Caco-2 (cell line): ENCODE data around the gene RHBG. TPM values are rescaled to one million over a fixed set of nuclear protein-coding genes. Genes with fewer than 3 reads are reported as not detected.
"Not testable (repeated sequence)": the region's sequence is repeated elsewhere in the genome, so short reads cannot be mapped to it uniquely, and the experiment has no call there.

Experiments used
- BruUV-seq: library from RNA; stranded (reverse); fragments of 400-500 nt; replicated peaks from 2 replicates; lab custom pipeline; 2021; lab: Mats Ljungman, UMichigan
- CTCF ChIA-PET: fragments of 300-600 bp; sonication (Branson Sonifier 250); formaldehyde crosslinking; loops from one replicate; lab custom pipeline; 2022; ENCODE audit warnings: antibody characterized with exemption; lab: Charles Lee
- POLR2A ChIA-PET: fragments of 300-600 bp; sonication (Branson Sonifier 250); formaldehyde crosslinking; loops from one replicate; lab custom pipeline; 2022; ENCODE audit warnings: antibody characterized with exemption; lab: Charles Lee
- DNase-seq, 2 experiments: peaks; one replicate each; pipeline versions ENCODE4 v3.0.0 to v3.0.0-alpha.2; 2020 to 2022
- H3K27me3 ChIP-seq: replicated peaks from 2 replicates; pipeline ENCODE4 v1.6.0; 2011; ENCODE audit warnings: low read length; ENCODE audit not compliant: control insufficient read depth, insufficient read depth
- H3K36me3 ChIP-seq: 2 replicates; pipeline ENCODE4 v1.5.1; 2011; ENCODE audit warnings: low read length; ENCODE audit not compliant: control insufficient read depth, insufficient read depth
- H3K4me1 ChIP-seq: fragments of 250-450 bp; sonication (Bioruptor Pico); 2 replicates; pipeline ENCODE4 v1.5.1; 2020; ENCODE audit warnings: mild to moderate bottlenecking
- H3K4me3 ChIP-seq: 2 replicates; pipeline ENCODE4 v1.5.1; 2011; ENCODE audit warnings: low read depth, mild to moderate bottlenecking, control low read depth, low read length
- H3K9me3 ChIP-seq: fragments of 250-450 bp; sonication (Bioruptor Pico); 2 replicates; pipeline ENCODE4 v1.5.1; 2020; ENCODE audit warnings: mild to moderate bottlenecking, moderate library complexity
- H3K27ac Mint-ChIP-seq: one replicate; pipeline ENCODE4 v1.8.0; 2022; ENCODE audit warnings: mixed read lengths; ENCODE audit not compliant: unreplicated experiment
- H3K27me3 Mint-ChIP-seq: one replicate; pipeline ENCODE4 v1.8.0; 2022; ENCODE audit warnings: mixed read lengths; ENCODE audit not compliant: insufficient read depth, unreplicated experiment
- H3K36me3 Mint-ChIP-seq: one replicate; pipeline ENCODE4 v1.8.0; 2022; ENCODE audit warnings: mild to moderate bottlenecking, mixed read lengths; ENCODE audit not compliant: insufficient read depth, unreplicated experiment
- H3K4me1 Mint-ChIP-seq: one replicate; pipeline ENCODE4 v1.8.0; 2022; ENCODE audit warnings: low read depth, mixed read lengths; ENCODE audit not compliant: unreplicated experiment
- H3K4me3 Mint-ChIP-seq: one replicate; pipeline ENCODE4 v1.8.0; 2022; ENCODE audit warnings: mild to moderate bottlenecking, moderate library complexity, mixed read lengths; ENCODE audit not compliant: unreplicated experiment
- H3K9me3 Mint-ChIP-seq: one replicate; pipeline ENCODE4 v1.8.0; 2022; ENCODE audit warnings: mixed read lengths; ENCODE audit not compliant: unreplicated experiment
- CTCF ChIP-seq, 2 experiments: fragments of 200-600 bp in 1 of 2; IDR thresholded peaks; 1 replicate in 1 of 2; 2 replicates in 1 of 2; pipeline versions ENCODE4 v1.5.1 to v1.8.0; 2011 to 2022; ENCODE audit warnings: antibody characterized with exemption in 1 of 2, control low read depth in 1 of 2, inconsistent platforms in 1 of 2, low read depth in 1 of 2, low read length in 1 of 2, mild to moderate bottlenecking in 1 of 2, moderate library complexity in 1 of 2; ENCODE audit not compliant: insufficient read depth in 1 of 2, severe bottlenecking in 1 of 2, unreplicated experiment in 1 of 2
- intact Hi-C: fragments of 100-400 bp; cut with micrococcal nuclease; formaldehyde crosslinking; loops from one replicate; pipeline ENCODE4 v1.10.0; 2022; ENCODE audit not compliant: unreplicated experiment
- total RNA-seq: library from RNA; stranded (reverse); gene quantifications from 2 replicates; pipeline ENCODE4 v1.2.3, GENCODE V29; 2022

The RHBG gene
- total RNA-seq, 1 experiment from 2014 or later, result 6.5 TPM

DNA sequence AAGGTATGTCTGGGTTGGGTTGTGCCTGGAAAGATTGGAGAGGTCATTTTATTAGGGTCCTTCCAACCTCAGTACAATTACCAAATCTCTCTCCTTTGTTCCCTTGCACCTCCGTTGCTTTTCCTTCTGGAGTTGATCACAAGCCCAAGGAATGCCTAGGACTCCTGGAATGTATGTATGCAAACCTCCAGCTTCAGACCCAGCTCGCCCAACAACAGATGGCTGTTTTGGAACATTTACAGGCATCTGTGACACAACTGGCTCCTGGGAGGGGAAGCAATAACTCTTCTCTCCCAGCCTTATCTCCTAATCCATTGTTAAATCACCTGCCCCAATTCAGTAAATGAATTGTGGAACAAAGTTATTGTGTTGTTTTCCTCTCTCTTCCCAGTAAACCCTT lies 22.4 kb upstream of the RHBG start:
- H3K36me3 Mint-ChIP-seq, result no peaks in the 10 kb centered on the region
- intact Hi-C loops, result no loop called here
- DNase-seq, result peak in 1 of 2 experiments; percentile 40
- no TSS peak for BruUV-seq
- H3K4me1 Mint-ChIP-seq, result peaks cover 8% of the 10 kb centered on the region
- Histone ChIP-seq H3K9me3 (no peaks in the 10 kb centered on the region), H3K27me3 (no peaks in the 10 kb centered on the region), H3K4me3 (no peak overlapping the region), H3K4me1 (peaks cover 9% of the 10 kb centered on the region; the same call in 1 of the 2 replicates), H3K36me3 (no peaks in the 10 kb centered on the region)
- no peak overlapping the region for H3K4me3 Mint-ChIP-seq
- POLR2A ChIA-PET, result no interaction called here
- H3K9me3 Mint-ChIP-seq, result no peaks in the 10 kb centered on the region
- no peaks in the 10 kb centered on the region for H3K27me3 Mint-ChIP-seq
- CTCF ChIA-PET, result interaction anchor here (0.7 kb wide), 1 partner anchor 122 kb away, joined by 6 read pairs; no protein-coding TSS in a partner anchor
- TF ChIP-seq CTCF (IDR thresholded peaks at IDR 0.05; ENCODE audit: insufficient read depth in 1 of 2, low read depth in 1 of 2, low read length in 1 of 2, severe bottlenecking in 1 of 2, unreplicated experiment in 1 of 2), result no peak
- no peak overlapping the region for H3K27ac Mint-ChIP-seq

DNA sequence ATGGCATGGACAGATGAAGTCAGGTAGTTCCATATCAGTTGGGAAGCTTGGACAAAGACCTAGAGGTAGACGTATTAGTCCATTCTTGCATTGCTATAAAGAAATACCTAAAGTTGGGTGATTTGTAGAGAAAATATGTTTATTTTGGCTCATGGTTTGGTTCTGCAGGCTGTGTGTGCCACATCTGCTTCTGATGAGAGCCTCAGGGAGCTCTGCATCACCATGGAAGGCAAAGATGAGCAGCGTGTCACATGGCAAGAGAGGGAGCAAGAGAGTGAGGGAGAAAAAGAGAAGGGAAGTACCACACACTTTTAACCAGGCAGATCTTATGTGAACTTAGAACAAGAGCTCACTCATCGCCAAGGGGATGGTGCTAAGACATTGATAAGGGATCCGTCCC lies 21.7 kb upstream of the RHBG start:
- no peaks in the 10 kb centered on the region for H3K27me3 Mint-ChIP-seq
- CTCF ChIA-PET, result interaction anchor here (1.2 kb wide), 1 partner anchor 98 kb away, joined by 9 read pairs; no protein-coding TSS in a partner anchor
- POLR2A ChIA-PET, result no interaction called here

DNA sequence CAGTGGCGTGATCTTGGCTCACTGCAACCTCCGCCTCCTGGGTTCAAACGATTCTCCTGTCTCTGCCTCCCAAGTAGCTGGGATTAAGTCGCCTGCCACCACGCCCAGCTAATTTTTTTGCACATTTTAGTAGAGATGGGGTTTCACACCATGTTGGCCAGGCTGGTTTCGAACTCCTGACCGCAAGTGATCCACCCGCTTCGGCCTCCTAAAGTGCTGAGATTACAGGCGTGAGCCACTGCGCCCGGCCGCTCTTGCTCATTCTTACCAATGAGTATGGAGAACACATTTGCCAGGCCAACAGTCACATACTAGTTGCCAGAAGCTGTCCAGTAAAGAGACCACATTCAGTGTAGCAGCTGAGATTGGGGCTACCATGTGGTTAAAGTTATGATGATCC lies 16.5 kb upstream of the RHBG start:
- BruUV-seq, H3K4me1 ChIP-seq, H3K36me3 Mint-ChIP-seq, H3K27me3 ChIP-seq, POLR2A ChIA-PET, intact Hi-C loops, H3K4me3 ChIP-seq, H3K9me3 ChIP-seq, H3K27me3 Mint-ChIP-seq, DNase-seq, H3K27ac Mint-ChIP-seq, H3K36me3 ChIP-seq, H3K9me3 Mint-ChIP-seq, H3K4me3 Mint-ChIP-seq, H3K4me1 Mint-ChIP-seq: not testable (repeated sequence)
- CTCF ChIA-PET, result interaction anchor here (1.4 kb wide), 1 partner anchor 93 kb away, joined by 3 read pairs; no protein-coding TSS in a partner anchor

More for the DNA sequence above, 21.7 kb upstream of the RHBG start:
- Histone ChIP-seq H3K9me3 (no peaks in the 10 kb centered on the region), H3K4me1 (peaks cover 9% of the 10 kb centered on the region; the same call in 1 of the 2 replicates), H3K27me3 (no peaks in the 10 kb centered on the region), H3K36me3 (no peaks in the 10 kb centered on the region), H3K4me3 (no peak overlapping the region)
- Mint-ChIP-seq H3K36me3 (no peaks in the 10 kb centered on the region), H3K4me3 (no peak overlapping the region), H3K9me3 (no peaks in the 10 kb centered on the region), H3K27ac (no peak overlapping the region), H3K4me1 (peaks cover 8% of the 10 kb centered on the region)
- intact Hi-C loops, result no loop called here
- DNase-seq, result no peak
- no peak for TF ChIP-seq CTCF (IDR thresholded peaks at IDR 0.05; ENCODE audit: insufficient read depth in 1 of 2, low read depth in 1 of 2, low read length in 1 of 2, severe bottlenecking in 1 of 2, unreplicated experiment in 1 of 2)
- BruUV-seq, result no TSS peak
